Activated naive CD8-positive, alpha-beta T cell (primary cell): Measurements from ENCODE around the gene FBXW2.
A peak's percentile ranks its signal among the peaks of the same experiment; 100 is the strongest.

Source experiments
- H3K27ac Mint-ChIP-seq: one replicate; pipeline ENCODE4 v1.8.0; 2021; ENCODE audit warnings: mixed read lengths
- H3K27me3 Mint-ChIP-seq: one replicate; pipeline ENCODE4 v1.8.0; 2021; ENCODE audit warnings: mixed read lengths
- H3K36me3 Mint-ChIP-seq: one replicate; pipeline ENCODE4 v1.8.0; 2021; ENCODE audit warnings: mixed read lengths
- H3K4me1 Mint-ChIP-seq: one replicate; pipeline ENCODE4 v1.8.0; 2021; ENCODE audit warnings: low read depth, mixed read lengths
- H3K4me3 Mint-ChIP-seq: one replicate; pipeline ENCODE4 v1.8.0; 2021; ENCODE audit warnings: mild to moderate bottlenecking, mixed read lengths
- H3K9me3 Mint-ChIP-seq: one replicate; pipeline ENCODE4 v1.8.0; 2021; ENCODE audit warnings: low read depth, mixed read lengths

FBXW2 gene

DNA sequence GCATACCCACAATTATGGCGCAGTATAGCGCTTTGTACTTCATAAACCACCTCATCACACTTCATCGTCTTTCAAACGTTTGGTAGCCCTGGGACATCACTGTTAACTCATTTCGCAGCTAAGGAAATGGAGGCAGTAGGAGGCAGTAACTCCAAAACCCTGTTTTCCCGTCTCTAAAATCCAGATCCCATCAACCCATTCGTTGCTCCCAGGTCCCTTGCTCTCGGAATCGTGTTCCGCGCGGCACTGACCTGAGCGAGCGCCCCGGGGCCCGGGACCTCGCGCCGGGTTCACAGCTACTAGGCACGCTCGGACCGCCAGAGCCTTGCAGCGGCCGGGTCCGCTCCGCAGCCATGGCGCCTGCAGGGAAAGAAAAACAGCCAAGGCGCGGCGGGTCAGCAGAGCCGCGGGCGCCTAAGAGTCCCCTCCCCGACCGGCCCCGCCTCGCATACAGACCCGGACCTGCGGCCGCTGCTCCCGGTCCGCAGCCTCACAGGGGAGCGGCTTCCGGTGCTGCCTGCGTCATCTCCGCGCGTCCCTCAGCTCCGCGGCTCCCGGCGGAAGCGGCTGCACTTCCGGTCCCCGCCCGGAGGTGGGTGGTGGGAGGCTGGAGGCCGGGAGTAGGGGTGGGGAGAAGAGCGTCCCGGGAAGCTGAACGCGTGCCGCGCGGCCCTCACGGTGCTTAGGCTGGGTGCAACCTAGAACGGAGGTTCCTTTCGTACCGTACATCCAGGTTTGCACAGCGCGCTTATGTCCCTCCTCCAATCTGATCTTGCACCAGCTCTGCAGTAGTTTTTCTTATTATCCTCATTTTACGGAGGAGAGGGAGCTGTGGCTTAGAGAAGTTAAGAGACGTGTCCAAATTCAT is at the start of gene FBXW2:
TSS of gene FBXW2 (minus strand) at position 519 of the 868 bp plus-strand sequence. CDS start 5,158 bp downstream, outside the sequence.
- H3K27me3 Mint-ChIP-seq, result no peaks in the 10 kb centered on the region

DNA sequence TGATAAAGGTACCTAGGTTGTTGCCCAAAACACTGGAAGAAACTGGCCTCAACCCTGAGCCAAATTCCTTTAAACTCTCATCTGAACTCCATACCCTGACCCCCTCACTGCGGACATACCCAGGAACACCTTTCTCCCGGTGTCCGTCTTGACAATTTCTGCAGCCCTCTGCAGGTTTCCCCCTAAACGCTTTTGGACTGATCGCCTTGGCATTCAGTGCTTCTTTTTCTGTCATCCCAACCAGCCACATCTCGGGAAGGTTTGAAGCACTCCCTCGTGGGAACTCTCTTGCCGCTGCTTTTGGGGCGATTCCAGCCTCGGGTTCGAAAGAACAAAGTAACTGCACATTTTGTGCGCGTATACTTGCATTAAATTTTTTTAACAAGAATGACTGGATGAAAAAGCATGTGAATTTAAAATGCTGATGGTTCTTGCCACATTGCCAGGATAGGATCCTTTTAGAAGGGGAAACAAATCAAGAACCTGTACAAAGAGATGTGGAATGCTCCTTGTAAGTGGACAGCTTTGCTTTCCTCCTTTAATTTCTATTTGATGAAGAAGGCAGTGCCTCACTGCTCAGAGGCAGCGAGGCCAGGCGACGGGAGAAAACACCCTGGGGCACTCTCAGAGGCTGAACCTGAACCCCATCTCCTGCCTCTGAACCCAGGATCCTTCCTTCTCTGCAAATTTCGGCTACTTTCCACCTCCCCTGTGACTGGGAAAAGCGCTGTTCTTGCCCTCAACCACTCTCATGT is 48.9 kb upstream of the FBXW2 start:
- H3K36me3 Mint-ChIP-seq, result peaks cover 25% of the 10 kb centered on the region
- H3K4me1 Mint-ChIP-seq, result peaks cover 79% of the 10 kb centered on the region
- peak overlapping the region; percentile 99 for H3K27ac Mint-ChIP-seq
- H3K27me3 Mint-ChIP-seq, result no peaks in the 10 kb centered on the region
- H3K9me3 Mint-ChIP-seq, result no peaks in the 10 kb centered on the region
- H3K4me3 Mint-ChIP-seq, result peak overlapping the region; percentile 95

More for the DNA sequence above, at the start of gene FBXW2:
- Mint-ChIP-seq H3K4me1 (peaks cover 54% of the 10 kb centered on the region), H3K27ac (peak within 1 kb of the TSS; percentile 98), H3K36me3 (no peaks in the 10 kb centered on the region), H3K4me3 (peak within 1 kb of the TSS; percentile 96), H3K9me3 (no peaks in the 10 kb centered on the region)

GRCh38 chr9:120839146-120839545 is 45.9 kb upstream of the FBXW2 start:
- peaks cover 23% of the 10 kb centered on the region for H3K36me3 Mint-ChIP-seq
- H3K4me3 Mint-ChIP-seq, result peak overlapping the region; percentile 67
- H3K4me1 Mint-ChIP-seq, result peaks cover 53% of the 10 kb centered on the region

GRCh38 chr9:120837921-120838320 is 44.7 kb upstream of the FBXW2 start:
- Mint-ChIP-seq H3K36me3 (peaks cover 24% of the 10 kb centered on the region), H3K4me1 (peaks cover 47% of the 10 kb centered on the region), H3K27ac (peak overlapping the region; percentile 81), H3K27me3 (no peaks in the 10 kb centered on the region), H3K4me3 (peak overlapping the region; percentile 18), H3K9me3 (no peaks in the 10 kb centered on the region)

More at GRCh38 chr9:120839146-120839545, 45.9 kb upstream of the FBXW2 start:
- no peaks in the 10 kb centered on the region for H3K27me3 Mint-ChIP-seq
- H3K9me3 Mint-ChIP-seq, result no peaks in the 10 kb centered on the region
- H3K27ac Mint-ChIP-seq, result peak overlapping the region; percentile 81

- Mint-ChIP-seq H3K4me1 (peaks cover 16% of the 10 kb centered on the region), H3K9me3 (no peaks in the 10 kb centered on the region), H3K27ac (peak overlapping the region; percentile 28), H3K4me3 (no peak overlapping the region), H3K36me3 (peaks cover 25% of the 10 kb centered on the region), H3K27me3 (no peaks in the 10 kb centered on the region)
Observed at GRCh38 chr9:120833325-120833724, 40.1 kb upstream of the FBXW2 start.

DNA sequence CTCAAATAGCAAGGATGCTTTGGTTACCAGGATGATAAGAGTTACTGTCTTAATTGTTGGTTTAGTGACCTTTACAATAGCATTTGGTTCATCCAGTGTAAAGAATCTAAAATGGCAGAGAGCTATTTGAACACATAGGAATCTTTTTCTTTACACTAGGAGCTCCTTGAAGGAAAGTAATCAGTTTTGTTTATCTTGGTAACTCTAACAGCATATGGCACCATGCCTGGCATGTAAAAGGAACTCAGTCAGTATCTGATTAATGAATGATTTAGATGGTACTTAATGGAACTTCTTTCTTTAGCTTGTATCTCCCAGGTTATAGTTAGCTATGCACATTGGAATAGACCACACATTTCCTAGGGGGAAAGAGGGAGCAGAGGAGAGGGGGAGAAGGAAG is 39.6 kb upstream of the FBXW2 start:
- Mint-ChIP-seq H3K4me3 (no peak overlapping the region), H3K36me3 (peaks cover 24% of the 10 kb centered on the region), H3K27ac (no peak overlapping the region), H3K9me3 (no peaks in the 10 kb centered on the region), H3K4me1 (peaks cover 11% of the 10 kb centered on the region), H3K27me3 (no peaks in the 10 kb centered on the region)

DNA sequence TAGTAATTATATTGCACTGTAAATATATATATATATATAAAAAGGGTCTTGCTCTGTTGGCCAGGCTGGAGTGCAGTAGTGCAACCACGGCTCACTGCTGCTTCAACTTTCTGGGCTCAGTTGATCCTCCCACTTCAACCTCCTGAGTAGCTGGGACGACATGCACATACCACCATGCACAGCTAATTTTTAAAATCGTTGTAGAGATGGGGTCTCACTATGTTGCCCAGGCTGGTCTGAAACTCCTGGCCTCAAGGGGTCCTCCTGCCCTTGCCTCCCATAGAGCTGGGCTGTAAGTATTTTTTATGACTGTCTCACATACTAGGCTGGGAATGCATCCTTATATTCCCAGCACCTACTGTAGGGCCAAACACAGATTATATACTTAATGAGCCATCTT is 37.6 kb upstream of the FBXW2 start:
- Mint-ChIP-seq H3K27me3 (no peaks in the 10 kb centered on the region), H3K4me3 (no peak overlapping the region), H3K36me3 (peaks cover 19% of the 10 kb centered on the region), H3K27ac (no peak overlapping the region), H3K4me1 (peaks cover 4% of the 10 kb centered on the region), H3K9me3 (no peaks in the 10 kb centered on the region)

GRCh38 chr9:120830151-120830550 is 36.9 kb upstream of the FBXW2 start:
- peaks cover 4% of the 10 kb centered on the region for H3K4me1 Mint-ChIP-seq
- H3K27ac Mint-ChIP-seq, result peak overlapping the region; percentile 22
- no peak overlapping the region for H3K4me3 Mint-ChIP-seq
- no peaks in the 10 kb centered on the region for H3K27me3 Mint-ChIP-seq
- H3K36me3 Mint-ChIP-seq, result peaks cover 18% of the 10 kb centered on the region
- H3K9me3 Mint-ChIP-seq, result no peaks in the 10 kb centered on the region

GRCh38 chr9:120829650-120830049 is 36.4 kb upstream of the FBXW2 start:
- no peaks in the 10 kb centered on the region for H3K27me3 Mint-ChIP-seq
- H3K4me3 Mint-ChIP-seq, result no peak overlapping the region
- H3K9me3 Mint-ChIP-seq, result no peaks in the 10 kb centered on the region
- peaks cover 5% of the 10 kb centered on the region for H3K4me1 Mint-ChIP-seq
- H3K36me3 Mint-ChIP-seq, result peaks cover 19% of the 10 kb centered on the region
- H3K27ac Mint-ChIP-seq, result no peak overlapping the region

DNA sequence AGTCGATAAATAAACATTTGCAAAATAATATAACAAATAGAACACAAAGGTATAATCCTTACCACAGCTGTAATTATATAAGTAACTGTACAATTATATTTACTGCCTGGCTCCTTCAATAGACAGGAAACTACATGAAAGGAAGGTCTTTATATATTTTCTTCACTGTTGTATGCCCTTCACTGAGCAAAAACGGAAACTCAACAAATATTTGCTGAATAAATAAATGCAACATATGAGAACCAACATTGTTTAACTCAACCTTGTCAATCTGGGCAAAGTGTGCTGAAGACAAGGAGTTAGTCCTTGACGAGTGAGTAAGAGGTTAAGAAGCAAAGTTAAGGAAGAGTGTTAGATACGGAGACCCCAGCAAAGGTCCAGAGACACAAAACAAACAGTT is 26.9 kb upstream of the FBXW2 start:
- H3K4me3 Mint-ChIP-seq, result no peak overlapping the region

DNA sequence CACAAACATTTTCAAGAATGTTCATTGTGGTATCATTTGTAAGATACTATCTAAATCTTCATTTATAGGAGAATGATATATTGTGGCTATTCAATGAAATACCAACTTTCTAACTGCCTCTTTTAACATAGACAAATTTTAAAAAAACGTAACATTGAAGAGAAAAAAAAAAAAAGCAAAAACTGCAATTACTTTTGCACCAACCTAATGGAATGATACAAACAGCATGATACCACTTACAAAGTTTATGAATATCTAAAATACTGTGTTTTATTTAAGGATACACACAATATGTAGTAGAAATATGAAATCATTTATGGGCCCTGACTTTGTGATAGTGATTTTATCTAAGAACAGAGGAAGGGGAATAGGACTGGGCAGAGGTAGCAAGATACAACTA is 25.4 kb upstream of the FBXW2 start:
- no peak overlapping the region for H3K4me3 Mint-ChIP-seq
- H3K9me3 Mint-ChIP-seq, result no peaks in the 10 kb centered on the region
- H3K27me3 Mint-ChIP-seq, result no peaks in the 10 kb centered on the region
- peak overlapping the region; percentile 61 for H3K27ac Mint-ChIP-seq
- no peaks in the 10 kb centered on the region for H3K4me1 Mint-ChIP-seq
- H3K36me3 Mint-ChIP-seq, result peaks cover 14% of the 10 kb centered on the region

More for the DNA sequence above, 26.9 kb upstream of the FBXW2 start:
- Mint-ChIP-seq H3K27ac (no peak overlapping the region), H3K27me3 (no peaks in the 10 kb centered on the region), H3K36me3 (peaks cover 19% of the 10 kb centered on the region), H3K4me1 (peaks cover 2% of the 10 kb centered on the region), H3K9me3 (no peaks in the 10 kb centered on the region)

GRCh38 chr9:120815075-120815474 is 21.9 kb upstream of the FBXW2 start:
- H3K27ac Mint-ChIP-seq, result no peak overlapping the region
- no peaks in the 10 kb centered on the region for H3K27me3 Mint-ChIP-seq
- no peak overlapping the region for H3K4me3 Mint-ChIP-seq
- no peaks in the 10 kb centered on the region for H3K9me3 Mint-ChIP-seq
- H3K36me3 Mint-ChIP-seq, result peaks cover 19% of the 10 kb centered on the region
- peaks cover 3% of the 10 kb centered on the region for H3K4me1 Mint-ChIP-seq

- peaks cover 16% of the 10 kb centered on the region for H3K9me3 Mint-ChIP-seq
Observed at GRCh38 chr9:120808931-120809330, 15.7 kb upstream of the FBXW2 start.

DNA sequence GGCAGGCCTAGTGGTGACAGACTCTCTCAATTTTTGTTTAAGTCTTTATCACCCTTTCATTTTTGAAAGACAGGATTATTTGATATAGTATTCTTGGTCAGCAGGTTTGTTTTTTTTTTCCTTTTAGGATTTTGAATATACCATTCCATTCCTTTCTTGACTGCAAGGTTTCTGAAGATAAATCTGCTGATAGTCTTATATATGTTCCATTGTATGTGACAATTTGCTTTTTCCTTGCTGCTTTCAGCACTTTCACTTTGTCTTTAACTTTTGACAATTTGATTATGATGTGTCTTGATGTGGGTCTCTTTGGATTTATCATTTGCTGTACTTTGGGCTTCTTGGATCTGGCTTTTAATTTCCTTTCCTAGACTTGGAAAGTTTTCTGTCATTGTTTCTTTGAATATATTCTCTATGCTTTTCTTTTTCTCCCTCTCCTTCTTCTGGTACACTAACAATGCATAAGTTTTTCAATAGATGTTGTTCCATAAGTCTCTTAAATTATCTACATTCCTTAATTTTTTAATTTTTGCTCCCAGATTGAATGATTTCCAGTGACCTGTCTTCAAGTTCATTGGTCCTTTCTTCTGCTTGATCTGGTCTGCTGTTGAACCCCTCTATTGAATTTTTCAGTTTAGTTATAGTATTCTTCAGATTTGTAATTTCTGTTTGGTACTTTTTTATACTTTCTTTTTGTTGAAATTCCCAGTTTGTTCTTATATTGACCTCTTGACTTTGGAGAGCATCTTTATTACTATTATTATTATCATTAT is 14.6 kb upstream of the FBXW2 start:
- Mint-ChIP-seq H3K4me3 (no peak overlapping the region), H3K27ac (no peak overlapping the region), H3K36me3 (peaks cover 43% of the 10 kb centered on the region), H3K27me3 (no peaks in the 10 kb centered on the region), H3K9me3 (peaks cover 16% of the 10 kb centered on the region), H3K4me1 (no peaks in the 10 kb centered on the region)

More at GRCh38 chr9:120808931-120809330, 15.7 kb upstream of the FBXW2 start:
- Mint-ChIP-seq H3K27ac (no peak overlapping the region), H3K4me3 (no peak overlapping the region), H3K36me3 (peaks cover 43% of the 10 kb centered on the region), H3K4me1 (peaks cover 3% of the 10 kb centered on the region), H3K27me3 (no peaks in the 10 kb centered on the region)
